GM19452 (cell line): Measurements from ENCODE around the gene MAB21L1.

Experiments
- ATAC-seq: cut with Tn5 transposase; IDR thresholded peaks from one replicate; pipeline ENCODE4 v1.9.1; 2021; ENCODE audit not compliant: unreplicated experiment

MAB21L1 gene

DNA sequence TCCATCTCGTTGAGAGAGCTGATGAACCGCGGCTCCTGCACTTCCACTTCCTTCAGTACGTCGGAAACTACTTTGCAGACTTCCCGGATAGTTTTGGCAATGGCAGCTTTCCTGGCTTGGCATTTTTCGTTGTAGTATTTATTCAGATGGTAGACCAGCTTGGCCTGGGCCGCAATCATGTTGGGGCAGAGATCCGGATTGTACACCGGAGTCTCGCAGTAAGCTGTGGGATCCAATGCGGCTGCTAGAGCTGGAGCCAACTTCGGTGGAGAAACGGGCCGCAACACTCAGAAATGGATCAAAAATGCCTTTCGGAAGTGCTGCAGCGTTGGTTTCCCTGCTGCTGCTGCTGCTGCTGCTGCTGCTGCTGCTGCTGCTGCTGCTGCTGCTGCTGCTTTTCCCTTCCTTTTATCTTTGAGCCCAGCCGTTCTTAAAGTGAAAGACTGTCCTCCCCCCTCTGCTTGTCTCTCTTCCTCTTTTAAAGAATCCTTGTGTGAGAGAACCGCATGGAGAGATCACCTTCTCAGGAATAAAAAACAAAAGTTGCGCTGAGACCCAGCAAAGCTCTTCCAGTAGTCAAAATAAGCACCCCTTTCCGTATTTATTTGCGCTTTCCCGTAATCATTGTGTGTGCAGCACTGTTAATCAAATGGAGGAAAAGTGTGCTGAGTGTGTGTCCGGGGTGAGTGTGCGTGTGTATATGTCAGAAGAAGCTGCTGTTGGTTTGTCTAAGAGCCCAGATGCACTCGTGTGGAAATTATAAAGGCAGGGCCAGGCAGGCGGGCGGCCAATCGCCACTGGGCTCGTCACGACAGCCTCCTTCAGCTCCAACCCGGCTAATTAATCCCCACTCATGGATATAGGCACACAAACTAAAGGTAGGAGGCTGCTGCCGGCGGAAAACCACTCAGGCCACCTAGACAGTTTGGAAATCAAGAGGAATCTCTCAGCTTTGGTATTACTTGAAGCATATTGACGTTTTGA lies at the start of gene MAB21L1:
MAB21L1 (minus strand) TSS at position 730 of the 984 bp plus-strand sequence; CDS start at position 179, 551 bp downstream.
- no peak for ATAC-seq

DNA sequence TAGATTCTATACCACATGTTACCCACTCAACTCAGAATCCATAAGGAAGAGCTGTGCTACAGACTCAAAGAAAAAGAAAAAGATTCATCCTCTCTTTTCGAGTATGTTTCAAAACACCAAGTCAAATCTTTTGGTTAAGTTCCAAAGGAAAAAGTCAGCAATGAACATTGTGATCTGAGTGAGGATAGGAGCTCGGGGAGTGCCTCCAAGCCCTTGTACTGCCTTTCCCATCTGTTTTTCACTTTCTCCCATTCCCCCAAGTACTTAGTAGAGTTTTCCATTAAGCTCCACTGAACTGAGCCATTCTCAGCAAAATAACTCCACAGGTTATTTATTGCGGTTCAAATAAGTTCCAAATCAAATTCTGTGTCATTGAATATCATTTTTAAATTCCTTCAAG lies 47.7 kb upstream of the MAB21L1 start:
- ATAC-seq = no peak

DNA sequence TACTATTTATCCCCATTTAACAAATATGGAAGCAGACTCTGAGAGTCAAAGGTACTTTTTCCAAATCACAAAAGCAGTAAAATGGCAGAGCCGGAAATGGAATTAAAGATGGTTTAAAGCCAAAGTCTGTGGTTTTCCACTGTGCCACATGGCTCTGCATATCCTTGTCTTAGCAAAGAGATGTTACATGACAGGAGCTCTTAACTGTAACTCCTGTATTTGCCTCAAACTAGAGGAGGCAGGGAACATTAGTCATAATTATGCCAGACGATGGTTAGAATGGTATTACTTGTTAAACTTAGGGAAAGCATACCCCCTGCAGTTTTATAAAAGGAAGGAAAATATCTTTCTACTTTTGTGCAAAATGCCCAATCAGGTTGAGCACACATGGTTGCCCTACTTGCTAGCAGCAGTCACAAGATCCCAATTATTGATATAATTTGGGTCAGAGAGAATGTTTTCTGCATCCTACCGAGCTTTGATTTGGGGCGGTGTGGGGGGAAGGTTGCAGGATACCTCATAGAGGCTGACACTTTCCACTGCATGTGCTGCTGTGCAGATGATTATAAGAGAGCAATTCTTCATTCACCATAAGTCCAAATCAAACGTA lies 42.0 kb upstream of the MAB21L1 start:
- ATAC-seq = no peak

DNA sequence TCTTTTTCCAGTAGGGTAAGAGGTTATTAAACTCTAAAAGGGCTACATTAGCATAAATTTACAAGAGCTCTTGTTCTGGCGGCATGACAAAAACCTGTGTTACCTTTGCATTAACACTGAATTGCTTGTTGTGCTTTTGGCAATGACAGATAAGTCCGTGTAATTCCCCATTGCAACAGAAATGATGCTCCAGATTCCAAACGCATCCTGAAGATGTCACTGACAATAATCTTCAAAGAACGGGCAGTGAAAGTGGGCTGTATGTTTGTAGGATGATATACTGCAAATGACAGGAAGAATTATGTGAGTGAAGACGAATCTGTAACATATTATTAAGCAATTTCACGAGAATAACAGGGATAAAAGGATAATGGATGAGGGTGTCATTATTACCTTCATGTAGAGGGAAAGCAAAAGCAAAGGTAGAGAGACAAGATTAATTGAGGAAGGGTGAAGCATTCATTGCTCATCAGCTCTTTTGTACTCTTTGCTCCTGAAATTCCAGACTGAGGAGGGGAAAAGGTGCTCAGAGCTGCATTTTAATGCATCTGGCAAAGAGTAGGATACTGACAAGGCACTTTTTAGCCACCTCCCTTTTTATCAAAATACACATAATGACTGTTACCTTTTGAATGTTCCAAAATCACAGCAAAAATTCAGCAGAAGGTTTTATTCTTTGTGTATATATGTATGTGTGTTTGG lies 38.5 kb upstream of the MAB21L1 start:
- no peak for ATAC-seq

DNA sequence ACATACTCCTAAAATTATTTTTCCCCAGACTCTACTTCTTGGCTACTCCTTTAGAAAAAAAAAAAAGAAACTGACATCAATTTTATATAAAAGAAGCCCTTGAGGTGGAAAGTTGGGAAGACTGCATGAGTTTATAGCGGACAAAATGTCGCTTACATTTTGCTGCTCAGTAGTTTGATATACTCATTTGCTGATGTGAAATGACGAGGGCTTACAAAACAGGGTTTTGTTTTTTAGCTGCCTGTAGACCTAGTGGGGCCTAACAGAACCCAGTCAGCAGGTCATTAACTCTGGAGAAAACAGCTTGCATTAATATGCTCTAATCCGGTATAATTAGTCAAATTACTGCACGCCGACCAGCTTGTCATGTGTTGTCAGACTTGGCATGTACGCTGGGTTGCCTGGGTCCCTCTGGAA lies 37.6 kb upstream of the MAB21L1 start:
- ATAC-seq = no peak

DNA sequence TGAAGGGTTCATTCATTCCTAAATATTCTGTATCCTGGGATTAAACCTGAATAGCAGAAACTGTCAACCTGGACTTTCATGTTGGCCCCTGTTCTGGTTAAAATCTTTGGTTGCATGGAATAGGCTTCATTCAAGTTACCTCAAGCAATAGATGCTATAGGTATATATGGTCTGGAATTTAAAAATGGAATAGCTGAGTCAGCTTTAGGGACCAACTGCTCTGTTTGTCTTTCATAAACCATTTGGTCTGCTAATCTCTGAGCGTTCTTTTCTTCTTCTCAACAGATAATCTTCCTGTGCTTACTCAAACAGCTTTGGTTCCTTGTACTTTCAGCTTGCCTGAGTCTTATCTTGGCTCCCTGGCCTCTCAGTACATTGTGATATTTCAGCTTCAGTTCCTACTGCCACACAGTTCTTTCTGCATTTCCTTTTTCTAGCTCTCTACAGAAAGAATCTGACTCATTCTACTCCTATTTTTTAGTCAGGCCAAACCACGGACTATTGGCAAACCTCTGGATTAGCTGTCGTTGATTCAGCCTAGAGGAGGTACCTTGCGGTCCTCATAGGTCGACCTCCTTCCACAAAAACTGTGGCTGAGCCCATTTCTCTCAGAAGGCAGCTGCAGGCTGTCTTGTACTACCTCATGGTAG lies 35.9 kb upstream of the MAB21L1 start:
- ATAC-seq = no peak

DNA sequence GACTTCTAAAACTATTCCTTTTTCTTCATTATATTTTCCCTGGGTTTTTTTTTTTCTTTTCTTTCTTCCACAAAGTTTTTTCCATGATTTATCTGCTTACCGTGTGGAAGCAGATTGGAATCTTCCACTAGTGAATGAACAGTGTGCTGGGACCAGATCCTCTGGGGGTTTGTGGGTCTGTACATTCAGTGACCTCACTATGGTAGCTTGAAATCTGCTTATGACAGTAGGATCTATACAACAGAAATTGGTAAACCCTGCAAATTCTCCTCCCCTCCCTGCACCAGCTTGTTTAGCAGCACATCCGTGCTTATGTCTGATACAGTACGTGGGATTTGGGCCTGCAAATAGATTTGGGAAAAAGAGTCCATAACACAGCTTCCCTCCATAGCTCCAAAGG lies 26.0 kb upstream of the MAB21L1 start:
- no peak for ATAC-seq

DNA sequence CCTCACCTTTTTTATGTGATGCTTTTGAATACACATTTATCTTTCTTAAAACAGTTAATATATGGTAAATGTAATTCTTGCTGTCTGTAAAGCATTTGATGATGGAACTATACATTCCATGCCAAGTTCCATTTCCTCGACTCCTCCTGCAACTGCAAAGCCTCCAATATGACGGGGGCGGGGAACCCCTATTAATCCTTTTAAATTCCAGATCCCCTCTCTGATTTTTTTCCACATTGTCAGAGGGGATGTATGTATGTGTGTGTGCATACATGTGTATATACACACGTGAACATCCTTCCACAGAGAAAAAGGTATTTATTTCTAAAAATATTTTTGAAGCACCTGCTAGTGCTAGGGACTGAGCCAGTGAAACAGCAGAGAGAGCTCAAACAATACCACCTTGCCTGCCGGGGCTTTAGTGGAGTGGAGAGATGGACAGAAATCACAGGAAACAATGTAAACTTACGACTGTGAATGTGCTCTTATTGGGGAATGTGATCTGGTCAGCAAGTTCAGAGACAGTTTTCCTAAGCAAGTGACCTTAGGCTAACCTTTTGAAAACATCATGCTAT lies 25.3 kb upstream of the MAB21L1 start:
- ATAC-seq = no peak

DNA sequence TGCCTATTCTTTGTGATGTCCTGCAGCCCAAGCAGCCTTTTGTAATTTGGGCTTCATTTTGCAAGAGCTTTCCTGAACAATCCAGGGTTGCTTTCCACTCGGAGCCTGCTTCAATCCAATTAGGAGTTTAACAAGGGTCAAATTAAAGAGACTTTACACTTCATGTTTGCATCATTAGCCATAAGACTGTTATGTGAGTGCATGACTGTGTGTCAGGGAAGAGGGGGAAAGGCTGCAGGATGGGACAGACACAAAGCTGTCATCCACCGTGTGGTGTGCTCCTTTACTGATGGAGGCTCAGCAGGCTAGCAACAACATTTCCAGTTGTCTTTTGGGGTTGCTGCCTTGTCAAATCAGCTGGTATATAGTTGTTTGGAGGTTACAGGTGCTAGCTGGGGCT lies 23.7 kb upstream of the MAB21L1 start:
- ATAC-seq = no peak

DNA sequence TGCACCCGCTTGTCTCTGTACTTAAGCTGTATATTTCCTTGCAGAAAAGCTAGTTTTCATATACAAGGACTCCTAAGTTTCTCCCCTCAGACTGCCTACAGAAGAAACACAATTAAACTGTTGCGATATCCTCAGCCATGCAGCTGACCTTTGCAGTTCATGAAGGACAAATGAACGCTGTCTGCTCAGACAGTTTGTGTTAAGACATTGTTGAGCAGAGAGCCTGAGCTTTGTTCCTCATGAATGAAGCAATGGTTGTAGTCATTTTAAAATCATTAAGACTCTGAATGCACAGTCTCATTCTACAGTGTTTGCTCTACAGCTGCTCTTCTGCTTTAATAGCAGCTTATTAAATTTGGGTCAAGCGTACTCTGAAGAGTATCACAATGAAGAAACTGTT lies 23.2 kb upstream of the MAB21L1 start:
- ATAC-seq = no peak

DNA sequence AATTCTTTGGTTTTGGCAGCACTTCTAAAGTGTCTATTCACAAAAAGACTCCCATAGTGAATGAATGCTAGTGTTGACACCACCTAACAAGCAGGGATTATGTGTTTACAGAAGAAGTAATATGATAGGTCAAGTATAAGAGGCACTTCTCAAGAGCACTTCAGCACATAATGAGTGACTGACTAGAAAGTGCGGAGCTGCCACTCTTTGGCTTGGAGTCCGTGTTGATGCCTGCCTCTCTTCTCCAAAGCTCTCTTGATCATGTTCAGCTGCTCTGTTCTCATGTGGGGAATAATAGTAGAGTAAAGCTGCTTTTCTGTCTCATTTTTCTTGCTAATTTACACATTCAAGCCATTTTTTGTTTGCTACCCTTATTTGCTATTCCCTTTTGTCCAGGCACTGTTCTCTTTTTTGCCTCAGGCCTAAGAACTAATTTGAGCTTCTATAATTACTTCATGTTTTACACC lies 22.7 kb upstream of the MAB21L1 start:
- no peak for ATAC-seq

DNA sequence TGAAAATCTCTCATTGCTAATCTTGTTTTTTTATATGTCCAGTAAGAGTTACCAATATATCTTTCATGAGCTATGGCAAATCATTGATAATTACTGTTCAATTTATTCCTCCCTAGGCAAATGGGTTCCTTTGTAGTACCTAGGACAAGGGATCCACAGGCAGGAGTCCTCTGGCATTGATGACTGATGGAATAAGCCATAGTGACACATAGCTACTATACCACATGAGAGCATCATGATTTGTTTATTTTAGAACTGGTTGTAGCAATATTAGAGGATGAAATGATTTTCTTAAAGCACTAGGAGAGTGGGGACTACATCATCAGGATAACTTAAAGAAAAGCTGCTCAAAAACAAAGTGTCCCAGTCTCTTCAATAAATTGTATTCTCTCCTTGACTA lies 21.7 kb upstream of the MAB21L1 start:
- no peak for ATAC-seq

DNA sequence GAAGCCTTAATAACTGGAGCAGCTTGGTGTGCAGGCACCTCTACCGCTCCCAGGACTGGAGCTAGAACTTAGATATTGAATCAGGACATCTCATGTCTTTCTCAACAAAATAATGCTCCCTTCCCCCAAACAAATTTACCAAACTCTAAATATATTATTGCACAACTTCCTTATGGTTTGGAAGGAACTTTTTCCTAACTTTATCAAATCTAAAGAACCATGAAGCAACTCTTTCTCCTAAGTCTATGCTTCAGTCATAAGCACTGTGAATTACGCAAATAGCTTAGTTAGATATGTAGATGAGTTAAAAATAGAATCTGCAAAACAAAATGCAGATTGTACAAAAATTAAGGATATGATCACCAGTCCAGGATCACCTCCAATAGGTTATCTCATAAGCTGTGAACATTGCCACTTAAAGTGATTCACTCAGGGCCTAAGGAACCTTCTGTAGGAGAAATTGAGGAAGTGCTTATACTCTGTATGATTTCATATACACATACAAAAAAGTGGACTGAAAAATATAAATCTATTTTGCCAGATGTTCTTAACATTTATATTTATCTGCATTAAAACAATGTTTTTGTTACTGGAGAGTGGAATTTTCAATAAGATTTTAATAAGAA lies 20.4 kb upstream of the MAB21L1 start:
- ATAC-seq = no peak

DNA sequence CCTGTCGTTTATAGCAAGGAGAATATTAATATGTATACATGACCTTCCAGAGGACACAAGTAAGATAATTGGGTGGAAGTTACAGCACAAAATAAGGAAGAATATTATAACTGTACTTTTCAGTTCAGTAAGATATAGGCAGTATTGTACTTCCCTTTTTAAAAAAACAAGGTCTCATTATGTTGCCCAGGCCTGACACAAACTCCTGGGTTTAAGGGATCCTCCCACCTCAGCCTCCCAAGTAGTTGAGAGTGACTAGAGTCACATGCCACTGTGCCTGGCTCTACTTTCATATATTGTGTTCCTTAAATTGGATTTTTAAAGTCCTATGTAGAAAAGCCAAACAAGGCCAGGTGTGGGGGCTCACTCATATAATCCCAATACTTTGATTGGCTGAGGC lies 19.5 kb upstream of the MAB21L1 start:
- ATAC-seq = no peak

DNA sequence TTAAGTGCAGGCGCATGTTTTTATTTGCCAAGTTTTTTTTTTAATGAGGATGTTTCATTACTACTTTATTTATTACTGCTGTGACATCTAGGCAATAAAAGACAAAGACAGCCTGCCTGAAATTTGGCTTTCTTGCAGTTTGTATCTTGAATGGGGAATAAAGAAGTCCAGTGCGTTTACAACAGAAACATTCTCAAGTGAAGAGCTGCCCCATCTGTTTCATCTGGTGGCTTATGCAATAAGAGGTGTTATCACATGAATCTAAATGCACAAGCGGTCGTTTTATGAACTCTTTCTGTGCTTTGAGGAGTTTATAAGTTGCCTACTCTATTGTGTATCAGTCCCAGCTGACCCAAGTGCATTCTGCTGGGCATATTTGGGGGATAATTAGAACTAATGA lies 12.6 kb upstream of the MAB21L1 start:
- no peak for ATAC-seq

DNA sequence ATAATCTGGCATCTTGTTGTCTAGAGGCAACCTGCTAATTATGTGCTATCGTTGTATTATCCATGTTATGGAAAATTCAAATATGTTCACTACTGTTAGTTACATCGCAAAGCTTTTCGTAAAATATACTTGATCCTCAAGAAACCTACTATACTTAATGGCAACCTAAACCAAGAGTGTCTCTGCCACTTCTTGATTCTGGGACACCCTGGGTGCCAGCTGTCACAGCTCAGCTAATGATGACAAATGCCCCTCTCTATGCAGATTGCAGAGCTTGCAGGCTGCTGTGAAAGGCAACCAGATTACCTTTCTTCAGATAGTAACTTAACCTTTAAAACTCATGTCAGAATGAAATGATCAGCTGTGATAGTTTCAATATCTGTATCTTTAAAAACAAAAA lies 8.9 kb upstream of the MAB21L1 start:
- no peak for ATAC-seq

DNA sequence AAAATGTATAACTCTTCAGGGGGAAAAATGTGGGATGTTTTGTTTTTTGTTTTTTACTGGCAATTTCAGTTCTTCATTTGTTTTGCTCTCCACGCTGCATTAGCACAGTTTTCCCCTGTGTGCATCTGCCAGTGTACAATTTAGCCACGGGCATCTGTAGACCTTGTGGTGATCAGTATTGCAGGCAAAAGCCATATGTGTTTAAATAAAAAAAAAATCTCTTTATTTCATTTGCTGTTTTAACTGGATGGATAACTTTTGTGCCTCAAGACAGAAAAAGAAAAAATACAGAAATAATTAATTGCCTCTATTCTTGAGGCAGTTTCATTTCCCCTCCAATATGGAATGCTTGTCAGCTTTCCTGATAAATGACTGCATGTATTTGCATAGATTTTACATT lies 7.9 kb upstream of the MAB21L1 start:
- no peak for ATAC-seq

DNA sequence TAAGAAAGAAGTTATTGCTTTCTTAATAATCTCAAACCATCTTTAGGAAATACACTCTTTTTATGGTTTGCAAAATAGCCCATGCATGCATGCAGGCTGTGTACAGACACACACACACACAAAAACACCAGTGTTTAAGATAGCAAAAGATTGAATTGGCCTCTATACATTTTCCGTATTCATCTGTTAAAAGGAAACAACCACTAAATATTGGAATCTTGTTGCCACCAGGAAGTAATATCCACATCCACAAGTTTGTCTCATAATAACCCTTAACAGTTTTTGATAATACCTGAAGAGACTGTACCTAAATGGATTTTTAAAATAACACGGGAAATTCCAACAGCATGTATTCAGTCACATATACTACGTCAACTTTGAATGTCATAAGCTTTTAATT lies 7.3 kb upstream of the MAB21L1 start:
- no peak for ATAC-seq

DNA sequence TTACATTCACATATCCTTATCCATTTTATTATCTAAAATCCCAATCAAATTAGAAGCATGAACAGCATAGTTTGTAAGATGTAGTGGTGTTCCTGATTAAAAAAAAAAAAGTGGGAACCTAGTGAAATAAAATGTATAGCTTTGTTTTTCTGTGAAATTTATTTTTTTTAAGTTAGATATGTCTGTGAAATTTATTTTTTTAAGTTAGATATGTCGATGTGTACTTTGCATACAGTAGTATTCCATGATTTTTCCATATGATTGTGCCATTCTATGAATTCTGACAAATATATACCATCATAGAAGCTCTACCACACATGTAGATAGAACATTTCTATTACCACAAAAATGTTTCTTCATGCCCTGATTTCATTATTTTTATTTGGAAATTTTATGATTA lies 6.0 kb upstream of the MAB21L1 start:
- ATAC-seq = no peak

DNA sequence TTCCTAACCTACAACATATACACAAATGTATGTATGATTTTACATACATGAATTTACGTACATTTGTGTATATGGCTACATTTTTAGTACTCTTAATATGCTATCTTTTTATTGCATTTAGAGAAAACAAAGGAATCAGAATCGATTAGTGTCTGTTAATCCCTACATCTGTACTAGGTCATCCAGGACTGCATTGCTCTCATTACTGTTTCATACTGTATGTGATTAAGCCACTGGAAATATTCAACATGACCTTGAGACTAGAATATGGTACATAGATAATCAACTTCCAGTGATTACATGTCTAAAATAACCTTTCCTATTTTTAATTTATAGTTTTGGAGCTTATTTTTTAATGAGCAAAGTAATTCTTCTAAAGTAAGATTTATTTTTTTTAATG lies 5.3 kb upstream of the MAB21L1 start:
- ATAC-seq = no peak
